Gastroesophageal sphincter (tissue), 3 donors: Measurements from ENCODE around the gene RAB7B.

Experiments
- EP300 ChIP-seq: sonication (generic); formaldehyde crosslinking; IDR thresholded peaks from one replicate; pipeline ENCODE4 v1.6.1; 2017; ENCODE audit warnings: antibody characterized with exemption, mild to moderate bottlenecking
- POLR2A ChIP-seq, 2 donors: fragments of 450-650 bp; IDR thresholded peaks; one replicate each; pipeline ENCODE4 v1.6.1; 2017; ENCODE audit warnings: antibody characterized with exemption in 2 of 2, mild to moderate bottlenecking in 2 of 2, moderate library complexity in 1 of 2
- TF ChIP-seq, protein P1 (sequence below), 4 experiments: fragments of 200-600 bp in 2 of 4; fragments of 450-650 bp in 2 of 4; sonication (generic) in 1 of 4; IDR thresholded peaks; one replicate each; pipeline ENCODE4 v1.5.1; 2017 to 2019; ENCODE audit warnings: antibody characterized with exemption in 4 of 4, mild to moderate bottlenecking in 2 of 4, moderate library complexity in 2 of 4

DNA sequence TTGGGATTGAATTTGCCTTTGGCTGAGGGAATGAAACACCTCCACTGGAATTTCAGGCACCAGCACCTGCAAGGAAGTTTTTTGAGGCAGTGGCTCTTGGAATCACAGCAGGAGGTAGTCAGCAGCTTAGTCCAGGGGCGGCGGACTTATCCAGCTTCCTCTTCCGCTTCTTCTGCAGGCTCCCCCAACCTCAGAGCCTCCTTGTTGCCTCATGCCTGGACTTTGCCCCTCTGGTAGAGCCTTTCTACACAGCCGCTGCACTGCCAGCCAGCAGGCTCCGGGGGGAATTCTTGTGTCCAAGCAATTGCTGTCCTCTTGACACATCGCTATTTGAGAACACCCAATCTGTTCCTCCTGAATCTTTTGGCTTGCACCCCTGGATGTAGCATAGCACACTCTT lies 45.4 kb upstream of the RAB7B start:
- TF ChIP-seq, protein P1, sequence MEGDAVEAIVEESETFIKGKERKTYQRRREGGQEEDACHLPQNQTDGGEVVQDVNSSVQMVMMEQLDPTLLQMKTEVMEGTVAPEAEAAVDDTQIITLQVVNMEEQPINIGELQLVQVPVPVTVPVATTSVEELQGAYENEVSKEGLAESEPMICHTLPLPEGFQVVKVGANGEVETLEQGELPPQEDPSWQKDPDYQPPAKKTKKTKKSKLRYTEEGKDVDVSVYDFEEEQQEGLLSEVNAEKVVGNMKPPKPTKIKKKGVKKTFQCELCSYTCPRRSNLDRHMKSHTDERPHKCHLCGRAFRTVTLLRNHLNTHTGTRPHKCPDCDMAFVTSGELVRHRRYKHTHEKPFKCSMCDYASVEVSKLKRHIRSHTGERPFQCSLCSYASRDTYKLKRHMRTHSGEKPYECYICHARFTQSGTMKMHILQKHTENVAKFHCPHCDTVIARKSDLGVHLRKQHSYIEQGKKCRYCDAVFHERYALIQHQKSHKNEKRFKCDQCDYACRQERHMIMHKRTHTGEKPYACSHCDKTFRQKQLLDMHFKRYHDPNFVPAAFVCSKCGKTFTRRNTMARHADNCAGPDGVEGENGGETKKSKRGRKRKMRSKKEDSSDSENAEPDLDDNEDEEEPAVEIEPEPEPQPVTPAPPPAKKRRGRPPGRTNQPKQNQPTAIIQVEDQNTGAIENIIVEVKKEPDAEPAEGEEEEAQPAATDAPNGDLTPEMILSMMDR (IDR thresholded peaks at IDR 0.05) = no peak
- no peak for TF ChIP-seq POLR2A (IDR thresholded peaks at IDR 0.05)
- TF ChIP-seq EP300 = no peak
